PC-3 (cell line): ENCODE measurements around the gene SVOP. TPM values are rescaled to one million over a fixed set of nuclear protein-coding genes. Genes with fewer than 3 reads are reported as not detected.

Source experiments
- ATAC-seq: fragments of 200-7000 bp; cut with Tn5 transposase; 2 replicates; pipeline ENCODE4 v1.9.1; 2020; ENCODE audit warnings: mild to moderate bottlenecking, moderate library complexity
- BruUV-seq: library from RNA; stranded (reverse); fragments of 400-500 nt; replicated peaks from 2 replicates; lab custom pipeline; 2021; lab: Mats Ljungman, UMichigan
- CTCF ChIA-PET: fragments of 300-600 bp; sonication (Branson Sonifier 250); formaldehyde crosslinking; loops from one replicate; lab custom pipeline; 2022; ENCODE audit warnings: antibody characterized with exemption; lab: Charles Lee
- POLR2A ChIA-PET: fragments of 300-600 bp; sonication (Branson Sonifier 250); formaldehyde crosslinking; loops from one replicate; lab custom pipeline; 2022; ENCODE audit warnings: antibody characterized with exemption; ENCODE audit not compliant: unreplicated experiment; lab: Charles Lee
- DNase-seq: peaks from one replicate; pipeline ENCODE4 v3.0.0-alpha.2; 2015
- H2AFZ ChIP-seq: fragments of 300-600 bp; sonication (generic); 2 replicates; pipeline ENCODE4 v1.6.0; 2016; ENCODE audit warnings: antibody characterized with exemption, low read length
- H3F3A ChIP-seq: fragments of 300-600 bp; sonication (generic); one replicate; pipeline ENCODE4 v1.6.0; 2017; ENCODE audit warnings: antibody characterized with exemption, low read length, control low read depth, mild to moderate bottlenecking; ENCODE audit not compliant: unreplicated experiment
- H3K27ac ChIP-seq: fragments of 300-600 bp; sonication (generic); 2 replicates; pipeline ENCODE4 v1.5.1; 2016; ENCODE audit warnings: mild to moderate bottlenecking, low read length
- H3K27me3 ChIP-seq: fragments of 300-600 bp; sonication (generic); 2 replicates; pipeline ENCODE4 v1.6.1; 2016; ENCODE audit warnings: low read length, mixed read lengths
- H3K36me3 ChIP-seq: fragments of 300-600 bp; sonication (generic); 2 replicates; pipeline ENCODE4 v1.6.1; 2016; ENCODE audit warnings: low read depth, mixed run types, low read length, mixed read lengths
- H3K4me1 ChIP-seq: fragments of 300-600 bp; sonication (generic); 2 replicates; pipeline ENCODE4 v1.5.1; 2016; ENCODE audit warnings: low read length; ENCODE audit not compliant: insufficient read depth
- H3K4me2 ChIP-seq: fragments of 300-600 bp; sonication (generic); 2 replicates; pipeline ENCODE4 v1.6.0; 2016; ENCODE audit warnings: low read length
- H3K4me3 ChIP-seq: fragments of 300-600 bp; sonication (generic); 2 replicates; pipeline ENCODE4 v1.5.1; 2016; ENCODE audit warnings: mild to moderate bottlenecking, low read length, mixed read lengths
- H3K79me2 ChIP-seq: fragments of 300-600 bp; sonication (generic); 2 replicates; pipeline ENCODE4 v1.6.1; 2017; ENCODE audit warnings: low read length, mixed read lengths
- H3K9ac ChIP-seq: fragments of 300-600 bp; sonication (generic); 2 replicates; pipeline ENCODE4 v1.6.0; 2016; ENCODE audit warnings: mild to moderate bottlenecking, low read length
- H3K9me2 ChIP-seq: fragments of 300-600 bp; sonication (generic); replicated peaks from 2 replicates; pipeline ENCODE4 v1.6.1; 2016; ENCODE audit warnings: mixed run types, low read length, mixed read lengths
- H3K9me3 ChIP-seq: fragments of 300-600 bp; sonication (generic); 2 replicates; pipeline ENCODE4 v1.6.1; 2016; ENCODE audit warnings: low read length, mixed read lengths
- H4K20me1 ChIP-seq: fragments of 300-600 bp; sonication (generic); 2 replicates; pipeline ENCODE4 v1.6.1; 2016; ENCODE audit warnings: low read length, mixed read lengths
- EZH2 ChIP-seq: fragments of 300-600 bp; sonication (generic); IDR thresholded peaks from one replicate; pipeline ENCODE4 v1.6.1; 2017; ENCODE audit warnings: antibody characterized with exemption, mild to moderate bottlenecking, low read length; ENCODE audit not compliant: unreplicated experiment
- EZH2phosphoT487 ChIP-seq: fragments of 300-600 bp; sonication (generic); IDR thresholded peaks from 2 replicates; pipeline ENCODE4 v1.6.1; 2018; ENCODE audit warnings: mild to moderate bottlenecking, antibody characterized with exemption, low read length, borderline replicate concordance
- intact Hi-C: fragments of 100-400 bp; cut with micrococcal nuclease; formaldehyde crosslinking; loops from 2 replicates; pipeline ENCODE4 v1.9.0; 2023
- total RNA-seq: library from RNA; depleted of rRNA; stranded (reverse); fragments of >200 nt; gene quantifications from 2 replicates; pipeline ENCODE4 v1.2.3, GENCODE V29; 2014
- TF ChIP-seq, protein P1 (sequence below): fragments of 300-600 bp; sonication (generic); conservative IDR thresholded peaks from 2 replicates; pipeline ENCODE4 v1.5.1; 2017; ENCODE audit warnings: antibody characterized with exemption, low read depth, mild to moderate bottlenecking, low read length

The SVOP gene
- total RNA-seq, 1 experiment from 2014 or later = not detected

DNA sequence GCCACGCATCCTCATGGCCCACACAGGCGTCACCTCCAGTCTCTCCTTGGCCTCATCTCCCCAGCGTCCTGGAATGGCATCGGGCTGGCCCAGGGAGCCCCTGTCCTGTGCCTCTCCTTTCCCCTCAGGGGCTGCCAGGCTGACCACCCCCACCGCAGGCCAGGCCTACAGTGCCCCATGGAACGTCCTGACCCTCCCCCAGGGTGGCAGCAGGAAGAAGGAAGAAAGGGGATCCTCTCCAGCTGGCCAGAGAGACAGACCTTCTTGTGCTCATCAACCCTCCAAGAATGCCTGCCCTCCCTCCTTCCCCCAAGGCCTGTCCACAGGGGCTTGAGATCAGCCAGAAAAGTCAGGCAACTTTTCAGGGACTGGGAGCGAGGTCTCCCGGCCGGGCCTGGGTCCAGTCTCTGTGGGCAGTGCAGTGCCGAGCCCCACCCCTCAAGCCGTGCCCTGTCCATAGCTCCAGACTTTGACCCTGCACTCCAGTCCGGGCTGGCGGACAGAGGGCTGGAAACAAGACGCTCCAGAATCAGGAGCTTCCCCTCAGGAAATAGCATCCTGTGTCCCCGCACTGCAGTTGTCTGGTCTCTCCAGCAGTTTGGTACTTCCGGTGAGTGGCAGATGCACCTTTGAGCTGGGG, 141.1 kb downstream of the SVOP start, which contains the start of gene DAO:
TSS of gene DAO (plus strand) at position 478 of the 640 bp plus-strand sequence. CDS start 4,915 bp downstream, outside the sequence.
- POLR2A ChIA-PET = no interaction called here

DNA sequence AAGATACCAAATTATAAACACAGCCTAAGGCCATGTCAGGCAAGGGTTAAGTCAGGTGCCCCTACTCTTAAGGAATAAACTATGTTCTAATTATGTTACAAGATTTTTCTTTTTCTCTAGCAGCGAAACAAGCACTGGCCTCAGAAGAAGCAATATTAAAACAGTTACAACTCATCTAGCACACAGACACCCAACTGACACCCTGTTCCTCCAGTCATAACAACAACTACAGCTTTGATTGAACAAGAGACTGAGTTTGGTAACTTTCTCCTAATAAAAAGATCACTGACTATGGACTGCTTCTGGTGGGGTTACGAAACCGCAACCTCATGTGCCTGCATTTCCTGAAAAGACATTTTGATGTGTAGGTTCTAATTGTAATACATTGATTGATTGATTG, 144.3 kb downstream of the SVOP start:
- no peaks in the 10 kb centered on the region for H3K36me3 ChIP-seq
- H3K4me1 ChIP-seq = no peaks in the 10 kb centered on the region
- H3K9me2 ChIP-seq = no peaks in the 10 kb centered on the region
- BruUV-seq = no TSS peak
- H3K79me2 ChIP-seq = no peaks in the 10 kb centered on the region
- intact Hi-C loops = no loop called here
- no peaks in the 10 kb centered on the region for H3K9me3 ChIP-seq
- ATAC-seq (no peak), DNase-seq (no peak)
- H4K20me1 ChIP-seq = no peaks in the 10 kb centered on the region
- CTCF ChIA-PET = no interaction called here
- H3K4me2 ChIP-seq = no peak overlapping the region
- no peaks in the 10 kb centered on the region for H3F3A ChIP-seq
- no peak overlapping the region for H3K4me3 ChIP-seq
- no peak overlapping the region for H2AFZ ChIP-seq
- 0 out of 2 replicates have a peak, but pooled peaks cover 14% of the 10 kb centered on the region for H3K27me3 ChIP-seq
- H3K9ac ChIP-seq = no peak overlapping the region
- no peak overlapping the region for H3K27ac ChIP-seq
- POLR2A ChIA-PET = no interaction called here
- TF ChIP-seq, protein P1, sequence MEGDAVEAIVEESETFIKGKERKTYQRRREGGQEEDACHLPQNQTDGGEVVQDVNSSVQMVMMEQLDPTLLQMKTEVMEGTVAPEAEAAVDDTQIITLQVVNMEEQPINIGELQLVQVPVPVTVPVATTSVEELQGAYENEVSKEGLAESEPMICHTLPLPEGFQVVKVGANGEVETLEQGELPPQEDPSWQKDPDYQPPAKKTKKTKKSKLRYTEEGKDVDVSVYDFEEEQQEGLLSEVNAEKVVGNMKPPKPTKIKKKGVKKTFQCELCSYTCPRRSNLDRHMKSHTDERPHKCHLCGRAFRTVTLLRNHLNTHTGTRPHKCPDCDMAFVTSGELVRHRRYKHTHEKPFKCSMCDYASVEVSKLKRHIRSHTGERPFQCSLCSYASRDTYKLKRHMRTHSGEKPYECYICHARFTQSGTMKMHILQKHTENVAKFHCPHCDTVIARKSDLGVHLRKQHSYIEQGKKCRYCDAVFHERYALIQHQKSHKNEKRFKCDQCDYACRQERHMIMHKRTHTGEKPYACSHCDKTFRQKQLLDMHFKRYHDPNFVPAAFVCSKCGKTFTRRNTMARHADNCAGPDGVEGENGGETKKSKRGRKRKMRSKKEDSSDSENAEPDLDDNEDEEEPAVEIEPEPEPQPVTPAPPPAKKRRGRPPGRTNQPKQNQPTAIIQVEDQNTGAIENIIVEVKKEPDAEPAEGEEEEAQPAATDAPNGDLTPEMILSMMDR = no peak
- no peak for TF ChIP-seq EZH2
- no peak for TF ChIP-seq EZH2phosphoT487

More for the DNA sequence above, 141.1 kb downstream of the SVOP start, which contains the start of gene DAO:
- no peaks in the 10 kb centered on the region for H3K4me1 ChIP-seq
- no peak within 1 kb of the TSS for H2AFZ ChIP-seq
- H3K27me3 ChIP-seq = 0 out of 2 replicates have a peak, but pooled peaks cover 14% of the 10 kb centered on the region
- H3K36me3 ChIP-seq = no peaks in the 10 kb centered on the region
- no peaks in the 10 kb centered on the region for H3K9me3 ChIP-seq
- H3K27ac ChIP-seq = no peak within 1 kb of the TSS
- no peaks in the 10 kb centered on the region for H3K79me2 ChIP-seq
- no peak within 1 kb of the TSS for H3K4me2 ChIP-seq
- CTCF ChIA-PET = no interaction called here
- H3K4me3 ChIP-seq = no peak within 1 kb of the TSS
- TF ChIP-seq EZH2 = no peak
- intact Hi-C loops = no loop called here
- BruUV-seq = no TSS peak
- DNase-seq (no peak), ATAC-seq (no peak)
- no peaks in the 10 kb centered on the region for H3F3A ChIP-seq
- no peak within 1 kb of the TSS for H3K9ac ChIP-seq
- no peaks in the 10 kb centered on the region for H3K9me2 ChIP-seq
- H4K20me1 ChIP-seq = no peaks in the 10 kb centered on the region

DNA sequence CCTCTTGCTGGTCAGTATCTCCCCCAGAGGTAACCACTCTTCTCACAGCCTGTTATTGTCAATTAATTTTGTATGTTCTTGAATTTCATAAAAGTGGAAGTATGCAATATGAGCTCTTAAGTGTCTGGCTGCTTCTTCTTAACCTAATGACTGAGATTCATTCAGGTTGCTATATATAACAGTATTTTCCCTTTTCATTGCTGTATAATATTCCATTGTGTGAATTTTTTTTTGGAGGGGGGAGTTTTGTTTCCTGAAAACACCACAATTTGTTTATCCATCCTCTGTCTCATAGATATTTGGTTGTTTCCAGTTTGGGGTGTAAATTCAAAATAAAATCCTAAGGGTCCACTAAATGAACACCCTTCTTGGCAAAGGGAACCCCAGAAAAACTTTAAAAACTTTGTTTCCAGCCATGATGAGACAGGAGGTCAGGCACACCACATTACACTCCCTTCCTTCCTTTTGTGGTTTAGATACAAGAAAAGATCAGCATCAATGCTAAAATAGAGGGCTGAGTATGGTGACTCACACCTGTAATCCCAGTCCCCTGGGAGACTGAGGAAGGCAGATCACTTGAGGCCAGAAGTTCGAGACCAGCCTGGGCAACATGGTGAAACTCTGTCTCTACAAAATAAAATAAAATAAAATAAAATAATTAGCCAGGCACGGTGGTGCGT, 145.0 kb downstream of the SVOP start:
- BruUV-seq = no TSS peak
- Histone ChIP-seq H3K4me2 (no peak overlapping the region), H3F3A (no peaks in the 10 kb centered on the region), H3K9ac (no peak overlapping the region), H2AFZ (no peak overlapping the region), H3K9me3 (no peaks in the 10 kb centered on the region), H3K27ac (no peak overlapping the region), H3K4me1 (no peaks in the 10 kb centered on the region), H3K4me3 (no peak overlapping the region), H3K79me2 (no peaks in the 10 kb centered on the region), H4K20me1 (no peaks in the 10 kb centered on the region), H3K27me3 (0 out of 2 replicates have a peak, but pooled peaks cover 11% of the 10 kb centered on the region), H3K36me3 (no peaks in the 10 kb centered on the region), H3K9me2 (no peaks in the 10 kb centered on the region)
- no peak for TF ChIP-seq EZH2
- POLR2A ChIA-PET = no interaction called here
- DNase-seq (no peak), ATAC-seq (no peak)
- intact Hi-C loops = no loop called here
- CTCF ChIA-PET = no interaction called here
